NCI-H2227 treated with DMSO at 0.1 percent for 48 hours (cell line): ENCODE data around the gene DPEP2NB.
"Not testable (repeated sequence)": the region's sequence is repeated elsewhere in the genome, so short reads cannot be mapped to it uniquely, and the experiment has no call there.

ENCODE experiments used
- DNase-seq: peaks from one replicate; lab custom pipeline; 2025; lab: John Stamatoyannopoulos, UW

DPEP2NB gene

GRCh38 chr16:67982011-67982696, 33.6 kb downstream of the DPEP2NB start:
- DNase-seq, result no peak

GRCh38 chr16:67979955-67980678, 35.6 kb downstream of the DPEP2NB start, which contains the start of gene DPEP3:
TSS of gene DPEP3 (minus strand) at chr16:67980499. CDS start at chr16:67980380, 119 bp downstream.
- DNase-seq, result no peak

GRCh38 chr16:67977469-67978227, 38.1 kb downstream of the DPEP2NB start:
- DNase-seq, result no peak

GRCh38 chr16:67977005-67977404, 38.7 kb downstream of the DPEP2NB start:
- no peak for DNase-seq

- DNase-seq, result no peak
Observed at GRCh38 chr16:67976205-67976604, 39.5 kb downstream of the DPEP2NB start.

- DNase-seq, result no peak
Observed at GRCh38 chr16:67975321-67976105, 40.2 kb downstream of the DPEP2NB start.

- DNase-seq, result not testable (repeated sequence)
Observed at GRCh38 chr16:67972285-67972684, 43.4 kb downstream of the DPEP2NB start.

- no peak for DNase-seq
Observed at GRCh38 chr16:67971111-67971510, 44.6 kb downstream of the DPEP2NB start.

GRCh38 chr16:67969254-67970039, 46.3 kb downstream of the DPEP2NB start:
- DNase-seq, result peak; percentile 8

GRCh38 chr16:67968400-67969253, 47.1 kb downstream of the DPEP2NB start, which contains the start of gene SLC12A4:
TSS of gene SLC12A4 (minus strand) at chr16:67968637. CDS start at chr16:67968553, 84 bp downstream.
- peak; percentile 13 for DNase-seq

GRCh38 chr16:67967958-67968399, 47.7 kb downstream of the DPEP2NB start:
- DNase-seq, result no peak

GRCh38 chr16:67967183-67967957, 48.3 kb downstream of the DPEP2NB start:
- DNase-seq, result no peak

- DNase-seq, result no peak
Observed at GRCh38 chr16:67966549-67967182, 49.0 kb downstream of the DPEP2NB start.

- no peak for DNase-seq
Observed at GRCh38 chr16:67965668-67966548, 49.8 kb downstream of the DPEP2NB start.

- DNase-seq, result no peak
Observed at GRCh38 chr16:67964477-67965131, 51.1 kb downstream of the DPEP2NB start.

GRCh38 chr16:67963662-67964321, 51.9 kb downstream of the DPEP2NB start:
- DNase-seq, result no peak
